ENCODE data around the gene SCAF1.

The SCAF1 gene

GRCh38 chr19:49669516-49669915, 27.5 kb downstream of the SCAF1 start:
- no peak for DNase-seq (ENCODE audit: low read depth)
- H3K4me3 ChIP-seq (ENCODE audit: low read length): no peak overlapping the region
- TF ChIP-seq, protein P1, sequence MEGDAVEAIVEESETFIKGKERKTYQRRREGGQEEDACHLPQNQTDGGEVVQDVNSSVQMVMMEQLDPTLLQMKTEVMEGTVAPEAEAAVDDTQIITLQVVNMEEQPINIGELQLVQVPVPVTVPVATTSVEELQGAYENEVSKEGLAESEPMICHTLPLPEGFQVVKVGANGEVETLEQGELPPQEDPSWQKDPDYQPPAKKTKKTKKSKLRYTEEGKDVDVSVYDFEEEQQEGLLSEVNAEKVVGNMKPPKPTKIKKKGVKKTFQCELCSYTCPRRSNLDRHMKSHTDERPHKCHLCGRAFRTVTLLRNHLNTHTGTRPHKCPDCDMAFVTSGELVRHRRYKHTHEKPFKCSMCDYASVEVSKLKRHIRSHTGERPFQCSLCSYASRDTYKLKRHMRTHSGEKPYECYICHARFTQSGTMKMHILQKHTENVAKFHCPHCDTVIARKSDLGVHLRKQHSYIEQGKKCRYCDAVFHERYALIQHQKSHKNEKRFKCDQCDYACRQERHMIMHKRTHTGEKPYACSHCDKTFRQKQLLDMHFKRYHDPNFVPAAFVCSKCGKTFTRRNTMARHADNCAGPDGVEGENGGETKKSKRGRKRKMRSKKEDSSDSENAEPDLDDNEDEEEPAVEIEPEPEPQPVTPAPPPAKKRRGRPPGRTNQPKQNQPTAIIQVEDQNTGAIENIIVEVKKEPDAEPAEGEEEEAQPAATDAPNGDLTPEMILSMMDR (conservative IDR thresholded peaks at IDR 0.05; ENCODE audit: low read depth, low read length): no peak

DNA sequence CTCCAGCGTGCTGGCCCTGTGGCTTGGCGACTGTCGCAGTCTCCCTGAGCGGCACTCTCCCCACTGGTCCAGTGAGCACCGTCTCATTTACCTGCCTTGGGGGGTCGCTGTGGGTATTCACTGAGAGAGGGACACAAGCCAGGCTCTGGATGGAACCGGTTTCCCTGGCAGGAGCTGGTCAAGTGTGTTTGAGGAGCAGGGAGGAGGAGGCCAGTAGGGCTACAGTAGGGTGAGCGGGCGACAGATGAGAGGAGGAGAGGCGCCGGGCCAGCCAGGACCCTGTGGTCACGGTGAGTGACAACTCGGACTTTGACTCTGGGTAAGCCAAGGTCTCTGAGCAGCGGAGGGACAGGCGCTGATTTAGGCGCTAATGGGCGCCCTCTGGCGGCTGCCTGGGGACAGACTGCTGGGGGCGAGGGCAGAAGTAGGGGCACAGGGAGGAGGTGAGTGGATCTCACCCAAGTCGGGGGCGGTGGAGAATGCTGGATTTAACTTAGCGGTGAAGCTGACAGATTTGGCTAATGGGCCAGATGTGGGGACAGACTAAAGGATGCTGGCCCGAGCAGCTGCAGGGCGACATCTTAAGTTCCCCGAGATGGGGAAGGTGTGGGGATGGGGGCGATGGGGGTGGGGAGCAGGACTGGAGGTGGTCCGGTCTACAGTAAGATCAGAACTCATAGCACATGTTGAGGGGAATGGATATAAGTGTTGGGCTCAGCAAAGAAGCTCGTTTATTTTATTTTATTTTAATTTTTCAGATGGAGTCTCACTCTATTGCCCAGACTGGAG, 30.3 kb downstream of the SCAF1 start:
- H3K4me3 ChIP-seq (ENCODE audit: low read length): peak overlapping the region; percentile 39
- no peak for DNase-seq (ENCODE audit: low read depth)

GRCh38 chr19:49676136-49676783, 34.3 kb downstream of the SCAF1 start:
- peak overlapping the region; percentile 47 for H3K4me3 ChIP-seq (ENCODE audit: low read length)
- peak; percentile 87 for DNase-seq (ENCODE audit: low read depth)
- TF ChIP-seq, protein P1 (conservative IDR thresholded peaks at IDR 0.05; ENCODE audit: low read depth, low read length): no peak

More for the DNA sequence above, 30.3 kb downstream of the SCAF1 start:
- TF ChIP-seq, protein P1 (conservative IDR thresholded peaks at IDR 0.05; ENCODE audit: low read depth, low read length): peak; percentile 98

DNA sequence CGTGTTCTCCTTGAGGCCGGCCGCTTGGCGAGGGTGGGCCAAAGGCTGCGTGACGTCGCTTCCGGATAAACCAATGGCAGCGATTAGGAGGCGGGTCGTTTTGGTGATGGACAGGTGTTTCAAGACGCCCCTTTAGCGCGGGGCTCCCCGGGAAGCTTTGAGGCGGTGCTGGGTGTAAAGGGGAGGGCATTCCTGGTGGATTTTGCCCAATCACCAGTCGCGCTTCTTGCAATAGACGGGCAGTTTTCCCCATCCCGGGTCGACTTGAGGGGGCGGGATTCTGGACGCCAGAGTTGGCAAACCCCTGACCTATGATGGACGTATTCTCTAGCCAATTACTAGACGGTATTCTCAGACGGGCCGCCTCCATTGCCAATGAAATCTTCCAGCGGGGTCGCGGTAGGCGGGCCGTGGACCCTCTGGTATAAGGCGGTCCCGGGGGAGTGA, 34.8 kb downstream of the SCAF1 start:
- peak; percentile 100 for DNase-seq (ENCODE audit: low read depth)
- TF ChIP-seq, protein P1 (conservative IDR thresholded peaks at IDR 0.05; ENCODE audit: low read depth, low read length): no peak

DNA sequence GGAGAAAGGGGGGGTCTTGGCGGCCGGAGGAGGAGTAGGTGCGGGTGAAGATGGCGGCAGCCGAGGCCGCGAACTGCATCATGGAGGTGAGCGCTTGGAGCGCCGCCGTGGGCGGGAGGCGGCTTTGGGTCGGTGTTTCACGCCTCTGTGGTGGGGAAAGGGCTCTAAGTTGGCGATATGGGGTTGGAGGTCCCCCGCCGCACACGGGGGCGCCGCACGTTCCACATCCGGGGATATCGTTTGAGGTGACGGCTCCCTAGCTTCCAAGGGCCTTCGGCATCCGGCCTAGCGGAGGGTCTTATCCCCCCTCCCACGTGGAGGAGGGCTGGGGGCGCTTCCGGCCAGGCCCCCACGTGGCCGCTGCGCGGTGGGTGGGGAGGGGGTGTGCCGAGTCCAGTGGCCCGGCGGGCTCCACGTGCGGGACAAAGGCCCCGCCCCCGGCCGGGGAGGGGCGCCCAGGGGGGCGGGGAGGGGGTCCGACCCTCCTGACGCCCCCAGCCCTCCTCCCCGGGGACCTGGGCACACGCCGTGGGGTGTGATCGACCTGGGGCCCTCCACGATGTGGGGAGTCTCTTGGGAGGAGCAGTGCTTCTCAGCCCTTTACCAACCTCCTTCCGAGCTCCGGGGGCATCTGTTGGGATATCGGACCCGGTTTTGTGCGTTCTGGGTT, 35.4 kb downstream of the SCAF1 start, which contains the start of gene PRMT1:
PRMT1 (plus strand) TSS at position 41 of the 670 bp plus-strand sequence; CDS start at position 51, 10 bp downstream.
- peak within 1 kb of the TSS; percentile 98 for H3K4me3 ChIP-seq (ENCODE audit: low read length)
- DNase-seq (ENCODE audit: low read depth): no peak
- TF ChIP-seq, protein P1 (conservative IDR thresholded peaks at IDR 0.05; ENCODE audit: low read depth, low read length): no peak

More for the DNA sequence above, 34.8 kb downstream of the SCAF1 start:
- peak overlapping the region; percentile 98 for H3K4me3 ChIP-seq (ENCODE audit: low read length)

DNA sequence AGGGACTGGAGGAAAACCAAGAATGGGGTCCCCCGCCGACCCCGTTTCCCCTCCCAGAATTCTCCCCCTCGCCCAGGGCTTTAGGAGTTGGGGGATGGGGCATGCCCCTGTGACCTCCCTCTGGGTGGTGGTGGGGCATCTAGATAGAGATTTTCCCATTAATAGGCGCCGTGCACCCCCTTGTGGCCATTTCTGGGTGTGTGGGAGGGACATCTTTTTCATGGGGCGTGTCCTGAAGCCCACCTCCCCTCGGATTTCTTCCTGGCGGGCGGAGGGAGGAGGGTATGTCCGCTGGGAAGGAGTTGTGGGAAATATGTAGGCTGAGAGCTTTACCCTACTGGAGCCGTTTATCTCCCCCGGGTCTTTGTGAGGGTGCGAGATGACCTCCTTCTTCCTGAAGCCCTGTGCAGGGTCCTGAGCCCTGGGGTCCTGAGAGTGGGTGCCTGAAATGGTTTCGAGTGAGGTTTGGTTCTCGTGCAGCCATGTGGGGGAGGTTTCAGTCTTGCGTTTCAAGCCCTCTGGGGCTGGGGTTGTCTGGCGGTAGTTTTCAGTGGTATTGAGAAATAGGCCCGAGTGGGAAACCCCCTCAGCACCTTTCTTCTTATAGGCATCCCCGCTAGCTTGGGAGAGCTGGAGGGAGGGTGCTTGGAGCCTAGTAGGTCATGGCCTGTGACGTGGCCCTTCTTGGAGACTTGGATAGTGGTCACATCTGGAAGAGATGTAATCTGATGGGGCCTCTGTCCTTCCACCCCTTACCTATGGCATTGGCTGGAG, 36.1 kb downstream of the SCAF1 start:
- TF ChIP-seq, protein P1 (conservative IDR thresholded peaks at IDR 0.05; ENCODE audit: low read depth, low read length): peak; percentile 74
- H3K4me3 ChIP-seq (ENCODE audit: low read length): peak overlapping the region; percentile 98
- no peak for DNase-seq (ENCODE audit: low read depth)
